Nephron (organoid): ENCODE measurements around the gene NAA10.

Source experiments
- H3K27ac Mint-ChIP-seq, 3 experiments: 2 replicates each; pipeline ENCODE4 v1.8.0; 2020; ENCODE audit warnings: mixed read lengths in 3 of 3, mild to moderate bottlenecking in 2 of 3, moderate library complexity in 1 of 3
- H3K27me3 Mint-ChIP-seq: 2 replicates; pipeline ENCODE4 v1.8.0; 2021; ENCODE audit warnings: low read depth, mild to moderate bottlenecking, moderate library complexity, mixed read lengths
- H3K36me3 Mint-ChIP-seq: 2 replicates; pipeline ENCODE4 v1.8.0; 2020; ENCODE audit warnings: low read depth, mixed read lengths
- H3K4me1 Mint-ChIP-seq: 2 replicates; pipeline ENCODE4 v1.8.0; 2020; ENCODE audit warnings: mixed read lengths
- H3K4me3 Mint-ChIP-seq, 3 experiments: 2 replicates each; pipeline ENCODE4 v1.8.0; 2020; ENCODE audit warnings: mild to moderate bottlenecking in 3 of 3, mixed read lengths in 3 of 3, moderate library complexity in 2 of 3
- H3K9me3 Mint-ChIP-seq: 2 replicates; pipeline ENCODE4 v1.8.0; 2020; ENCODE audit warnings: mixed read lengths
- CTCF ChIP-seq, 3 experiments: fragments of 200-600 bp; sonication (generic); IDR thresholded peaks; one replicate each; pipeline ENCODE4 v1.5.0; 2021; ENCODE audit warnings: antibody characterized with exemption in 3 of 3; ENCODE audit not compliant: unreplicated experiment in 3 of 3

The NAA10 gene

GRCh38 chrX:153953892-153954557 lies 19.2 kb upstream of the NAA10 start:
- no peaks in the 10 kb centered on the region for H3K27me3 Mint-ChIP-seq
- peaks cover 16% of the 10 kb centered on the region for H3K4me1 Mint-ChIP-seq
- no peak overlapping the region for H3K27ac Mint-ChIP-seq
- TF ChIP-seq CTCF (IDR thresholded peaks at IDR 0.05; ENCODE audit: unreplicated experiment in 3 of 3): no peak
- H3K4me3 Mint-ChIP-seq: no peak overlapping the region
- no peaks in the 10 kb centered on the region for H3K9me3 Mint-ChIP-seq
- peaks cover 56% of the 10 kb centered on the region for H3K36me3 Mint-ChIP-seq

- Mint-ChIP-seq H3K4me3 (no peak overlapping the region), H3K27ac (peak overlapping the region in 2 of 3 experiments; percentile 50 to 70), H3K27me3 (no peaks in the 10 kb centered on the region), H3K9me3 (no peaks in the 10 kb centered on the region), H3K36me3 (peaks cover 62% of the 10 kb centered on the region), H3K4me1 (peaks cover 23% of the 10 kb centered on the region)
- peak; percentile 99 to 100 (median 100) for TF ChIP-seq CTCF (IDR thresholded peaks at IDR 0.05; ENCODE audit: unreplicated experiment in 3 of 3)
Observed at GRCh38 chrX:153953342-153953830, 18.5 kb upstream of the NAA10 start.

- TF ChIP-seq CTCF (IDR thresholded peaks at IDR 0.05; ENCODE audit: unreplicated experiment in 3 of 3): no peak
- no peak overlapping the region for H3K27ac Mint-ChIP-seq
- no peaks in the 10 kb centered on the region for H3K27me3 Mint-ChIP-seq
- no peaks in the 10 kb centered on the region for H3K9me3 Mint-ChIP-seq
- no peak overlapping the region for H3K4me3 Mint-ChIP-seq
- peaks cover 64% of the 10 kb centered on the region for H3K36me3 Mint-ChIP-seq
- H3K4me1 Mint-ChIP-seq: peaks cover 29% of the 10 kb centered on the region
Observed at GRCh38 chrX:153952373-153953026, 17.7 kb upstream of the NAA10 start.

- no peak overlapping the region for H3K4me3 Mint-ChIP-seq
- H3K27ac Mint-ChIP-seq: no peak overlapping the region
- no peaks in the 10 kb centered on the region for H3K9me3 Mint-ChIP-seq
- no peaks in the 10 kb centered on the region for H3K27me3 Mint-ChIP-seq
- peaks cover 62% of the 10 kb centered on the region for H3K36me3 Mint-ChIP-seq
- no peak for TF ChIP-seq CTCF (IDR thresholded peaks at IDR 0.05; ENCODE audit: unreplicated experiment in 3 of 3)
- H3K4me1 Mint-ChIP-seq: peaks cover 33% of the 10 kb centered on the region
Observed at GRCh38 chrX:153951683-153952372, 17.0 kb upstream of the NAA10 start.

GRCh38 chrX:153950127-153950526 lies 15.3 kb upstream of the NAA10 start:
- no peak for TF ChIP-seq CTCF (IDR thresholded peaks at IDR 0.05; ENCODE audit: unreplicated experiment in 3 of 3)

More at GRCh38 chrX:153950127-153950526, 15.3 kb upstream of the NAA10 start:
- peaks cover 33% of the 10 kb centered on the region for H3K4me1 Mint-ChIP-seq
- no peaks in the 10 kb centered on the region for H3K9me3 Mint-ChIP-seq
- H3K27ac Mint-ChIP-seq: peak overlapping the region; percentile 25 to 69 (median 60)
- H3K36me3 Mint-ChIP-seq: peaks cover 49% of the 10 kb centered on the region
- H3K4me3 Mint-ChIP-seq: no peak overlapping the region
- H3K27me3 Mint-ChIP-seq: no peaks in the 10 kb centered on the region
